ENCODE measurements around the gene MMP14. TPM values are rescaled to one million over a fixed set of nuclear protein-coding genes. Genes with fewer than 3 reads are reported as not detected.
"Not testable (repeated sequence)": the region's sequence is repeated elsewhere in the genome, so short reads cannot be mapped to it uniquely, and the experiment has no call there.

The MMP14 gene
- total RNA-seq, 1 donor from 2014 or later: 187 TPM

GRCh38 chr14:22822016-22822570, 14.3 kb upstream of the MMP14 start:
- H3K9me3 ChIP-seq: no peaks in the 10 kb centered on the region
- no peak for TF ChIP-seq POLR2AphosphoS5 (IDR thresholded peaks at IDR 0.05; ENCODE audit: insufficient read depth in 1 of 2, low read depth in 1 of 2)
- TF ChIP-seq CTCF (IDR thresholded peaks at IDR 0.05): no peak
- no peak for TF ChIP-seq POLR2A (IDR thresholded peaks at IDR 0.05)
- no peaks in the 10 kb centered on the region for H3K36me3 ChIP-seq
- peak overlapping the region; percentile 42 to 54 for H3K4me3 ChIP-seq
- H3K27me3 ChIP-seq: no peaks in the 10 kb centered on the region
- peak overlapping the region; percentile 83 for H3K27ac ChIP-seq
- no peak for DNase-seq (ENCODE audit: extremely low spot score in 2 of 2)
- intact Hi-C loops (cut with DNase I): no loop called here
- H3K4me1 ChIP-seq: peaks cover 14% of the 10 kb centered on the region

- peak; percentile 70 to 86 (median 74) for TF ChIP-seq CTCF (IDR thresholded peaks at IDR 0.05)
- no peak for TF ChIP-seq POLR2A (IDR thresholded peaks at IDR 0.05)
- TF ChIP-seq POLR2AphosphoS5 (IDR thresholded peaks at IDR 0.05; ENCODE audit: insufficient read depth in 1 of 2, low read depth in 1 of 2): peak; percentile 50 to 65
- Histone ChIP-seq H3K4me3 (peak overlapping the region; percentile 42 to 54), H3K4me1 (peaks cover 14% of the 10 kb centered on the region), H3K36me3 (no peaks in the 10 kb centered on the region), H3K27me3 (no peaks in the 10 kb centered on the region), H3K27ac (peak overlapping the region; percentile 83), H3K9me3 (no peaks in the 10 kb centered on the region)
- intact Hi-C loops (cut with DNase I): loop anchor here (1.0 kb wide), 1 partner anchor 31 kb away; no protein-coding TSS in a partner anchor
- DNase-seq (ENCODE audit: extremely low spot score in 2 of 2): no peak
These were observed 13.8 kb upstream of the MMP14 start for GRCh38 chr14:22822571-22823098.

- H3K9me3 ChIP-seq: no peaks in the 10 kb centered on the region
- DNase-seq (ENCODE audit: extremely low spot score in 2 of 2): no peak
- no peaks in the 10 kb centered on the region for H3K36me3 ChIP-seq
- H3K27ac ChIP-seq: no peak overlapping the region
- H3K4me1 ChIP-seq: peaks cover 5% of the 10 kb centered on the region
- H3K27me3 ChIP-seq: no peaks in the 10 kb centered on the region
- H3K4me3 ChIP-seq: no peak overlapping the region
- TF ChIP-seq POLR2AphosphoS5 (IDR thresholded peaks at IDR 0.05; ENCODE audit: insufficient read depth in 1 of 2, low read depth in 1 of 2): peak in 1 of 2 donors; percentile 23
- no peak for TF ChIP-seq POLR2A (IDR thresholded peaks at IDR 0.05)
- intact Hi-C loops (cut with DNase I): no loop called here
These were observed 11.6 kb upstream of the MMP14 start for GRCh38 chr14:22824711-22825359.

GRCh38 chr14:22829076-22829660, 7.2 kb upstream of the MMP14 start:
- H3K4me1 ChIP-seq; H3K36me3 ChIP-seq; intact Hi-C loops (cut with DNase I); DNase-seq (ENCODE audit: extremely low spot score in 2 of 2); H3K9me3 ChIP-seq; H3K27me3 ChIP-seq: not testable (repeated sequence)
- Histone ChIP-seq H3K4me3 (peak overlapping the region; percentile 64 to 79), H3K27ac (peak overlapping the region; percentile 70)

GRCh38 chr14:22829661-22830442, 6.5 kb upstream of the MMP14 start, which contains the start of gene MRPL52:
Gene MRPL52 (plus strand): TSS chr14:22829887. CDS start chr14:22829913, 26 bp downstream.
- Histone ChIP-seq H3K9me3 (no peaks in the 10 kb centered on the region), H3K27me3 (no peaks in the 10 kb centered on the region), H3K4me3 (peak within 1 kb of the TSS; percentile 64 to 79), H3K27ac (peak within 1 kb of the TSS; percentile 70), H3K4me1 (peaks cover 9% of the 10 kb centered on the region), H3K36me3 (peaks cover 0 to 10% of the 10 kb centered on the region in 2 donors)
- DNase-seq (ENCODE audit: extremely low spot score in 2 of 2): no peak
- TF ChIP-seq POLR2AphosphoS5 (IDR thresholded peaks at IDR 0.05; ENCODE audit: insufficient read depth in 1 of 2, low read depth in 1 of 2): peak; percentile 73 to 92
- no peak for TF ChIP-seq CTCF (IDR thresholded peaks at IDR 0.05)
- intact Hi-C loops (cut with DNase I): no loop called here

Data from vagina (tissue), 2 donors.